HG03520 (cell line): ENCODE measurements around the gene ARHGAP4.
A peak's percentile ranks its signal among the peaks of the same experiment; 100 is the strongest.

Experiments
- ATAC-seq: cut with Tn5 transposase; IDR thresholded peaks from one replicate; pipeline ENCODE4 v1.9.1; 2021; ENCODE audit warnings: mild to moderate bottlenecking, moderate library complexity; ENCODE audit not compliant: unreplicated experiment

The ARHGAP4 gene

DNA sequence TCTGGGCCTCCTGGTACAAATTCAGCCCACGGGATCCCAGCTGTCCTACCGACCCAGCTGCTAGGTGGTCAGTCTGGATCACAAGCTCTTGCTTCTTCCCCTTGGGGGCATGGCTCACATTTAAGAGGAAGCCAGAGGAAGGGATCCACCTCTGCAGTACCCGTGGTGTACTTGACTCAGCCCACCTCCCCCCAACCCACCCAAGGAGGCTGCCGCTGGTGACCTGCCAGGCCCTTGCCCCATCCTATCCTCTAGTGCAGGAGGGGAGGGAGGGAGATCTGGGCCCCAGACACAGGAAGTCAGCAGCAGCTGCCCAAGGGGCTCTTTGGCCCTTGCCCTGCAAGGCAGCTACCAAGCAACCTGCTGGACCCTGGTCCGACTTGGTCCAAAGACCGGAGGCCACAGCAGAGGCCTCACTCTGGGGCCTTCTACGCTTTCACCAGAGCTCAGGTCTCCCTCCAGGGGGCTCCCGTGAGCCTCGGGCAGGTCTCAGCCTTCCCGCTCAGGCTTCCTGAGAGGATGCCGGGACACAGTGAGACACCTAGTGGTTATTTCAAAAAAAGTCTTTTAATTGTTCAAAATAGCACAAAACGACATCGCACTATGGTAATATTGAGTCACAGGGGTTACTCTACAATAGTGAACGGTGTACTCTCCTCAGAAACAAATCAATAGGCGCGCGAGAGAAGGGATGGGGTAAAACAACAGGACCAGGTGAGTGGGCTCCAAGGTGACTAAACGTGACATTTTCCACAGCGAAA, 21.1 kb upstream of the ARHGAP4 start:
- peak; percentile 83 for ATAC-seq

- no peak for ATAC-seq
These were observed 20.2 kb upstream of the ARHGAP4 start for GRCh38 chrX:153945956-153946943.

- ATAC-seq: no peak
These were observed 18.7 kb upstream of the ARHGAP4 start for GRCh38 chrX:153944800-153945150.

GRCh38 chrX:153944140-153944799, 18.2 kb upstream of the ARHGAP4 start, which contains the start of gene RENBP:
TSS of gene RENBP (minus strand) at chrX:153944643. CDS start at chrX:153944610, 33 bp downstream.
- ATAC-seq: no peak

DNA sequence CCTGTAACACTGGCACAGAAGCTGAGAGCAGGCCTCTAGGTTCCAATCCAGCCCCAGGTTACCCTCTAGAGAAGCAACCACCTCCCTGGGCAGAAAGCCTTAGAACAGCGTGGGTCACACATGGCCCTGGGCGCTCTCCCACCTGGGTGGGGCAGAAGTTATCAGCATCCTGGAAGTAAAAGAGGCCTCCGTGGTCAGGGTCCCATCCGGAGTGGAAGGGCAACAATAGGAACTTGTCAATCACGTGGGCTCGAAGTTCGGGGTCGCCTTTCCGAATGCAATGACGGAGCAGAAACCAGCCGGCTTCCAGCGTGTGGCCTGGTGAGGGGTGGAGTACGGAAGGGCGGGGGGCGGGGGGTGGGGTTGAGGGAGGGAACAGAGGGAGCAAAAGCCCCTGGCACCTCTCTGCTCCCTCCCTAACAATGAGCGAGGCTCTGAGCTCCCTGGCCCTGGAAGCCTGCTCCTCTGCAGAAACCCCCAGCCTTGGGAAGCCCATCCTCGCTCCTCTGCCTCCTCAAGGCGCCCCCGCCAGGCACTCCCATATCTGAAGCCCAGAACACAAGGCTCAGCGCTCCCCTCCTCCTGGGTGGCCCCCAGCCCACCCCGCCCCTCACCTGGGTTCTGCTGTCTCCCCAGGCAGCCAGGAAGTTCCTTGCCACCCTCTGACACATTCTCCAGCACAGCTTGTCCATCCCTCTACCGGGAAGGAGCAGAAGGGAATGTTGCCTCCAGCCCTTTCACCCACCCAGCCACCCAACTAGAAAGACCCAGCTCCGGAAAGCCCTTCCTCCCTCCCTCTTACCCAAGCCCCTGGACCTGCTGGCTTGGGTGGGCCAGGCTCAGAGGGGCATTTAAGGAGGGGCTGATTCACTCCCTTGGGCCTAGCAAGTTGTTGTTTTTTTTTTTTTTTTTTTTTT, 15.5 kb upstream of the ARHGAP4 start:
- no peak for ATAC-seq

GRCh38 chrX:153939573-153939972, 13.5 kb upstream of the ARHGAP4 start:
- no peak for ATAC-seq

DNA sequence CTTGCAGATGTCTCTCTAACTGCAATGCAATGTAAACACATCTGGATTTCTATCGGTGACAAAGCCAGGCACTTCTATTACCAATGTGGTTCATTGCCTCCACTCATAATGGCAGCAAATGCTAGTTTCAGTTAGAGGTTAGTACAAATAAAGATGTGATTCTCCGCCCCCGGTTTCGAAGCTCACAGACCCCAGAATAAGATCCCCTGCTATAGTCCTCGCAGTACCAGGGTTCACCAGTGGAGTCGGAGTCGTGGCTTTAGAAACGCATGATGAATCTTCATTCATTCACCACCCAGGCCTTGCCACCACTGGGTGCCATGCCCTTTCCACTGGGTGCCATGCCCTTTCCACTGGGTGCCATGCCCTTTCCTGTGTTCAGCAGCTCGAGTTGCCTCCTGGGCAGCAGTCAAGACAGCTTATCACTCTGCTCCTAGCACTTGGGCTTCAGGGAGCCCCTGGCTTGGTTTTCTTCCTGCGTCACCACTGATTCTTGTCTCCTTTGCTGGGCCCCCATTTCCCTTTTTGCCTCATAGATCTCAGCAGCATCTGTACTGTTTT, 12.2 kb upstream of the ARHGAP4 start:
- no peak for ATAC-seq

GRCh38 chrX:153937056-153937455, 11.0 kb upstream of the ARHGAP4 start:
- ATAC-seq: no peak

DNA sequence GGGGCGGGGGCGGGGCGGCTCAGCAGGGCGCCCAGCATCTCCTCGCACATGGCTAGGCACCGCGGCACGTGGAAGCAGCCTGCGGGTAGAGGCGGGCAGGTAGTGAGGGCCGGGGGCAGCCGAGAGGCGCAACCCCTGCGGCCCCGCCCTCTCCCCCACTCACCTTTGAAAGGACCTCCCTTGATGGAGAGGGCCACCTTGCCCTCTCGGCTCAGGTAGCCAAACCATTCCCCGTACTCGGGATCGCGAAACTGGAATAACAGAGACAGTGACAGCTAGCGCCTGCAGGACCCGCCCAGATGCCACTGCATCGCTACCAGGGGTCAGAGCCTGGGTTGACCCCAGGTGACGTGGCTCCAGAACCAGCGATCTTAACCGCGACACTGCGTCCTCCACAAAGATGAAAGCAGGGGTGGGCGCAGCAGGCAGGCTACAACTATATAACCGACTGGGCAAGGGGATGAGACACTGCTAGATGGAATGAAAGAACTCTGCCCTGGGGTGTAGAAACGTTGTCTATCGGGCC, 9.3 kb upstream of the ARHGAP4 start:
- no peak for ATAC-seq

- peak; percentile 79 for ATAC-seq
These were observed 8.8 kb upstream of the ARHGAP4 start, which contains the start of gene NAA10 for GRCh38 chrX:153934762-153935325. TSS of gene NAA10 (minus strand) at chrX:153935037. CDS start at chrX:153934904, 133 bp downstream.

DNA sequence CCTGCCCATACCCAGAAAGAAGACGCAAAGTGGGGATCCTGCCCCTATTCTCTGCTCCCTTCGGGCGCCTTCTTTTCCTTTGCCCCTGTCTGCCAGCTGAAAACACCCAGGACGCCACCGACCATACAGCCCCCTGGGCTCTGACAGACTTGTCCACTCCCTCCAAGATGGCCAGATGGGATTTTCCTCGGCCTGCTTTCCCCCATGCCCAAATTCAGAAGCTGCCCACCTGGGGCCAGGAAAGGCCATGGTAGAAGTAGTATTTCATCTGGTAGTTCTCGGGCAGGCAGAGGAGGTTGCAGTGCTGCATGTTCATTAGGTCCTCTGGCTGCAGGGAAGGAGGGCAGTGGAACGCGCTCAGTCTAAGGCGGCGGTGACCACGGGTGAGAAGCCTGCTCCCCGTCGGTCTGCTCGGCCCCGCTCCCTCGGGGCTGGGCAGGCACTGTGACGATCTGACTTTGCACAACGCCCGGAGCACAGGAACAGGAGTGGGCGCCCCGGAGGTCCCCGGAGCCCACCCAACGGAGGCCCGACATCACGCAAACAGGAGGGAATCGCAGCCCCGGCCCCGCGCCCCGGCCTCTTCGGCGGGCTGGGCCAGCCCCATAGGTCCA, 8.2 kb upstream of the ARHGAP4 start:
- peak; percentile 3 for ATAC-seq

DNA sequence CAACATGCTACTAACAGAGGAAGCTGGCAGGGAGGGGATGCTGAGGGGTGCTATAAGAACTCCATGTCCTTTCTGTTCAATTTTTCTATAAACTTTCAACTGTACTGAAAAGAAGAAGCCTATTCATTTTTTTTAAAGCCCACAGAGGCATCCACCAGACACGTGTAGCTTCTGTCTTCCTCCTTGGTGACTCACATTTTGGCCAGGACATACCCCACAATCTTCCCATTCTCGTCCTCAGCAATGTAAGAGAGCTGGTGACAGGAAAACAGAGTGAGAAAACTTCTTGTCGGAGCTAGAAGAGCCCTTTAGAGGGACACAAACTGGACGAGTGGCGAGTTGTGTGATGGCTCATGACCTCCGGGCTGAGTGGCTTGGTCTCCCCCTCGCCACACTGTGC, 7.7 kb upstream of the ARHGAP4 start:
- no peak for ATAC-seq

DNA sequence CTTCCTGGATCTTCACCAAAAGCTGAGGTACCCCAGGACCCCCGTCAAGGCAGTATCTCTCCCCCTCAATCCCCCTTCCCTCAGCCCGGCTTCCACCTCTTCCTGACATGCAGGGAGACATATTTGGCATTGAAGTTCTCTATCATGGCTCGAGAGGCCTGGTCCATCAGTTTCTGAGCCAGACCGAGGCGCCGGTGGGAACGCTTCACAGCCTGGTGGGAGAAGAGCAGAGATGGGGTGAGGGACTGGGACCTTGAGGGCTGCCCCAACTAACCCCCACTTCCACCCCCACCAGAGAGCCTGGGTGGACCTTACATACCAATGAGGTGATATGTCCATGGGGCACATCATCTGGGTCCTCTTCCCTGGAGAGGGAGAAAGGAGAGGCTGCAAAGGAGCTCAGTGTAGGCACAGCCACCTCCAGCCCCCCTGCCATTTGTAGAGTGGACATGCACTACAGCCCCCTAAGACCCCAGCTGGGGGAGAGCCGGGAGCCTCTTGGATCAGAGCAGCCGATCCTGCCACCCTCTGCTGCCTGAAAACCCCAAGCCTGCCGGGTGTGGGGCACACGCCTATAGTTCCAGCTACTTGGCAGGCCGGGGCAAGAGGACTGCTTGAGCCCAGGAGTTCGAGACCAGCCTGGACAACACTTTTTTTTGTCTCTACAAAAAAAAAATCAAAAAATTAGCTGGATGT, 6.3 kb upstream of the ARHGAP4 start:
- ATAC-seq: no peak

GRCh38 chrX:153931748-153932147, 5.7 kb upstream of the ARHGAP4 start:
- no peak for ATAC-seq

- ATAC-seq: no peak
These were observed 5.1 kb upstream of the ARHGAP4 start for GRCh38 chrX:153931151-153931550.

GRCh38 chrX:153930011-153930910, 4.2 kb upstream of the ARHGAP4 start:
- no peak for ATAC-seq

DNA sequence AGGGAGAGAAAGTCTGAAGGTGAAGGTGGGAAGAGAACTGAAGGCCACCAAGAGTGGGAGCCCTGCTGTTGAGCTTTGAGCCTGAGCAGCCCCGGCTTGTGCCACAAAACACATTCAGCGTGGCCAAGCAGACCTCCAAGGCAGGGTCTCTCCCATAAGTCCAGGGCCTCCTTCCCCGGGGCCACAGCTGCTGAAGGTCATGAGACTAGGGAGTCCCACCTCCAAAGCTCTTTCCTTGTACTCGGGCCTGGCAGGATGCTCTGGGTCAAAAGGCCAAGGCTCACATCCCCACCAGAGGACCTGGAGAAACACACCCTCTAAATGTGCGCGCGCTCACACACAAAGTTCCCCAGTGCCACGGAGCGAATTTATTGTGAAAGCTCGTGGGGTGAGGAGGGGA, 3.5 kb upstream of the ARHGAP4 start:
- ATAC-seq: no peak
